Femur (tissue), 1 donor: ENCODE data around the gene PLXDC1.
"Not testable (repeated sequence)": the region's sequence is repeated elsewhere in the genome, so short reads cannot be mapped to it uniquely, and the experiment has no call there.

ENCODE experiments used
- DNase-seq: peaks from one replicate; pipeline ENCODE4 v3.0.0-alpha.2; 2017

Gene PLXDC1

DNA sequence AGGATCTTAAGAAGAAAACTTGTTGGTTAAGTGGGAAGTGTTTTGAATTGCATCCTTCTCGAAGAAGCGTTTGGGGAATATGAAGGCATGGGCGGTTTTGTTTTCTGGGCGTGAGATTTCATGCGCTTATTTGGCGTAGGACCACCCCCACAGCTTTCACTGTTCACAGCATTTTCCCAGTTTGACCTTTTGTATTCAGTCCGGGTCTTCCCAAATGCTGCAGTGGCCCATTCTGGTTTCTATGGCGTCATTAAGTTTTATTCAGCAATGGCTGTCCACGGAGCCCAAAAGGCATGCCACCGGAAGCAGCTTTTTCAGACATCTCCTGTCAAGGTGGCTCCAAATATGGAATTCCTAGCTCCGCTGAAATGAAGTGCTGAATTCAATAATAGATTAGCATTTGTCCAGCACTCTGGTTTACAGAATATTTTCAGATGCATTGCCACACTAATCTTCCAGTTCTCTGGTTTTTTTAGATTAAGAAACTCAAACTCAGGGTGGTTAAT is 93.7 kb downstream of the PLXDC1 start:
- DNase-seq: no peak

DNA sequence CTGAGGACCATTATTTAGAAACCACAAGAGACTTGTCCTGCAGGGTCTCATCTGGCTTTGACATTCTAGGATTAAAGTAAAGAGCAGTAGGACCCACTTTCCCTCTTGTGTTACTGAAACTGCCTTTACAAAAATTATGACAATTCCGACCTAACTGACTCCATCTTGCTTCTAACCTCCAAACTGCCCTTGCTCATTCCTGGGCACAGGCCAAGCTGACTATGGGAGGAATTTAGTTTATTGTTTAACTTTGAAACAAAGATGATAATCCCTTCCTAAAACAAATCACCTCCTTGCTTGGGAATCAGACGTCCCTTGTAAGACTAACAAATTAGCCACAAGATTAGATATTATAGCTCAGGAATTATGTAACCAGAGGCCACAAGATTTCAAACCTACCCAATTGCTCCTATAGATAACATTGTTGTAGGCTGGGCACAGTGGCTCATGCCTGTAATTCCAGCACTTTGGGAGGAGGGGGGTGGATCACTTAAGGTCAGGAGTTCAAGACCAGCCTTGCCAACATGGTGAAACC is 97.3 kb downstream of the PLXDC1 start:
- DNase-seq: no peak

DNA sequence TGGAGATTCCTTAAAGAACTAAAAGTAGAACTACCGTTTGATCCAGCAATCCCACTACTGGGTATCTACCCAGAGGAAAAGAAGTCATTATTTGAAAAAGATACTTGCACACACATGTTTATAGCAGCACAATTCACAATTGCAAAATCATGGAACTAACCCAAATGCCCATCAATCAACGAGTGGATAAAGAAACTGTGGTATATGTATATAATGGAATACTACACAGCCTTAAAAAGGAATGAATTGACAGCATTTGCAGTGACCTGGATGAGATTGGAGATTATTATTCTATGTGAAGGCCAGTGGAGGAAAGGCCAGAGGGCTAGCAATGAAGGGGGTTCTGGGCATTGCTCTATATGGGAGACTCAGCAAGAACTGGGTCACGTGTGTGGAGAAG is 99.0 kb downstream of the PLXDC1 start:
- DNase-seq: not testable (repeated sequence)

DNA sequence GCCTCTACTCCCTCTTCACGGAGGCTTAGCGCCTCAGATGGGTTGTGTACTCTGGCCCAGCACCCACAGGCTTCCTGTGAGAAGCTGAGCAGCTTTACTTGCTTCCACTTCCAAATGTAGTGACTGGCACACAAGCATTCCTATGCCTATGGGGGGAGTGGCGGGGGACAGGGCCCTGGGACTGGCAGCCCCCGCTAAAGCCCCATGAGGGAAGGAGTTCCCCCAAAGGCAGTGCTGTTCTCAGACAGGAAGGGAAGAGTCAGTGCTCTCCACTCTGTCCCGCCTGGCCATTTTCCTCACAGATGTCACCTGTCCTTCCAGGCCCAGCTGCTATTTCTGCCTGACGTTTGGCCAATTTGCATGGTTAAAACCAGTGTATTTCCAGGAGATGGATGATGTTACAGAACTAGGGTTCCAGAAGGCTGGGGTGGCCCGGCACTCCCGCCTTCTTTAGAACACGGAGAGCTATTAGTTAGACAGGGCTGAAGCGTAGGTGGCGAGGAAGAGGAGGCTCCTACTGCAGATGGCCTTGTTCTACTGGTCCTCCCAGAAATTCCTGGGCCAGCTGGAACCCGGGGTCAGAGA is 100.3 kb downstream of the PLXDC1 start:
- DNase-seq: peak; percentile 12

DNA sequence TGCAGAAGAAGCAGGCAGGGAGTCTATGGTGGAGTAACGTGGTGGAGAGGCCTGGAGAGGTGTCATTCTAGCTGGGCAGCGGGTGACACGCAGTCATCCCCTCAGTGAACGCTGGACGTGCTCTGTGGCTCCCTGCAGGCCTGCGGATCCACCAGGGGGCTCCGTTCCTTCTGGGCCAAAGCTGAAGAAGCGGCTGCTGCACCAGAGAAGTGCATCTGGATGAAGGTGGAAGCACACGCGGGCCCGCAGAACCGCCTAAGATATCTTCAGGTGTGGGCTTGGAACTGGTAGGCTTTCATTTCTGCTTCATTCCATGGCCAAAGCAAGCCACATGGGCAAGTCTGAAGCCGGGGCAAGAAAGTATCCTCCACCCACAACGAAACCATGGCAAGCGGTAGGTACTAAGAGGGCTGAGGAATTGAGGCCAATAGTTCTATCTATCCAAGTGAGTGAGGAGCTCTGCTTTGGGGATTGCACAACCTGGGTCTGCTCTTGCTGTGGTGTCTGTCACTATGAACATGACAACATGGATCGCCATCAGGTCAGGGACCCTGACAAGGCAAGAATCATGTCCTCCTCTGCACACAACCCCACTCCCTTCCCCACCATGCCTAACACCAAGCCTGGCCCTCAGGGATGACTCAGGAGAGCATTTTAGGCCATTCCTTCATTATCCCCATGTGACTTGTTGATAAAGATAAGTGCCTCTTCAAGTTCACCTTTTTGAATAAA is 105.3 kb downstream of the PLXDC1 start:
- no peak for DNase-seq

DNA sequence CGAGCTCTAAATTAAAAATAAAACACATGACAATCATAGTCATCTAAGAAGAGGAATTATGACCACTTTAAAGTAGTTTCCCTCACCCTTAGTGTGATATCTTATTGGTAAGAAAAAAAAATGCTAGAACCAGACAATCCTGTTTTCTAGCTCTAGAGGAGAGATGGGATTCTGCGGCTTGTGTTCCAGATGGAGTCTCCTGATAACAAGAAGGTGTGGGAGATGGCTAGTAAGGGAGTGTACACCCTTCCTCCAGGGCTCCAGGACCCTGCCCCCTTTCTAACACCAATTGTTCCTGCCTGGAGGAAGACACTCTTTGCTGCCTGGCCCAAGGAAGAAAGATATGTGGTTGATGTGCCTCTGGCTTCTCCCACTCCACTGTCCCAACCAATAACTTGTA is 115.4 kb downstream of the PLXDC1 start:
- no peak for DNase-seq

DNA sequence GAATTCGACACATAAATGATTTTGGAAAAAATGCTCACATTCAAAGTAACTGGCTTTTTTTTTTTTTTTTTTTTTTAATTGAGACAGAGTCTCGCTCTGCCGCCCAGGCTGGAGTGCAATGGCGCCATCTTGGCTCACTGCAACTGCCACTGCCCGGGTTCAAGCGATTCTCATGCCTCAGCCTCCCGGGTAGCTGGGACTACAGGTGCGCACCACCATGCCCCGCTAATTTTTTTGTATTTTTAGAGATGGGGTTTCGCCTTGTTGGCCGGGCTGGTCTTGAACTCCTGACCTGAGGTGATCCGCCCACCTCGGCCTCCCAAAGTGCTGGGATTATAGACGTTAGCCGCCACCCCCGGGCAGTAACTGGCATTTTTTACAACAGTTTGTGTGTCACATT is 115.9 kb downstream of the PLXDC1 start:
- not testable (repeated sequence) for DNase-seq

DNA sequence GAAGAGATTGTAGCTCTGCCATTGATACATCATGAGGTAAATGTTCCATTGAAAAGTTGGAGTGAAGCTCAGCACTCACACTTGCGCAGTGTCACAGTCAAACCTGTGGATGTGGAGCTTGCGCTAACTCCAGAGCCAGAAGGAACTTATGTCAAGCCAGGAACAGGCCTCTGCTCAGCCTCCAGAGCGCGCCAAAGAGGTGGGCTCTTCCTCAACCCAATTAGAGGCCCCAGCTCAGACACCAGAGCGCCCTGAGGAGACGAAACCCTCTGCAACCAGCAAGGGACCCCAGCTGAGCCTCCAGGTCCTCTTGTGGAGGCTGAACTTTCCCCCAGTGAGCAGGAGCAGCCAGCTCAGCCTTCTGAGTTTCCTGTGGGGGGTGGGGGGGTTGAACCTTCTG is 122.7 kb downstream of the PLXDC1 start:
- no peak for DNase-seq

DNA sequence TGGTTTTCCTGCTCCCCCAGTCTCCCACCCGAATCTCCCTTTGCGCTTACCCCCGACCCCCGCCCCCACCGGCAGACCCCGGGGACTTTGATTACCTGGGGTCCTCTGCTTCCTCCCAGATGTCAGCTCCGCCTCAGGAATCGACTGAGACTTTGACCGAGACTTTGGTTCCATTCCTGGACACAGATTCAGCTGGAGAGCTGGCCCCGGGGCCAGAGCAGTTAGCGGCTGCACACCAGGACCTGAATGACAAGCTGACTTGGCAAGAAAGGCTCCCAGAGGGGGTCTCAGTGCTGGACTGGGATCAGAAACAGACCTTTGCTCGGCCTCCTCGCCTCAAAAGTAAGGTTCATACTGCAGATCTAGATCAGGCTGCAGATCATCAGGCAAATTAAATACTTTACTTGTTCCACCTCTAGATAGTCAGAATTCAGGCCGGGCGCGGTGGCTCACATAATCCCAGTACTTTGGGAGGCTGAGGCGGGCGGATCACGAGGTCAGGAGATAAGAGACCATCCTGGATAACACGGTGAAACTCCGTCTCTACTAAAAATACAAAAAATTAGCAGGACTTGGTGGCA is 123.9 kb downstream of the PLXDC1 start:
- DNase-seq: peak; percentile 77

DNA sequence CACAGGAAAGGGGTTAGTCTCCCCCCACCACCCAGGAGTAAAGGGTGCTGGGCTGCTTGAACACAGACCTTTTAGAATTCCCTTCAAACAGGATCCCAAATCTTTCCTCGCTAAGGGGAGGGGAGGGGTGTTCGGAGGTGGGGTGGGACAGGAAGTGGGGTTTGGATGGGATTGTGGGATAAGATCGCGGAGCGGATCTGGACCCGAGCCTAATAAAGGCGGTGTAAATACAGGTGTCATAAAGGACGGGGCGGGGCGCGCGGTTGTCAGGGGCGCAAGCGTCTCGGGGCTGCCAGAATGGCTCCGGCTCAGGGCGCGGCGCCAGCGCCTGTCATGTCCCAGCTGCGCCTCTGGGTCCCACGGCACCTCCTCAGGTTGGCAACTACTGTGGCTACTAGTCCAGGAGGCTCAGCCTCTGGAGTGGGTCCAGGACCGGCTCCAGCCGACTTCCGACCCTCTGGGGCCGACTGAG is 124.4 kb downstream of the PLXDC1 start:
- peak; percentile 67 for DNase-seq

DNA sequence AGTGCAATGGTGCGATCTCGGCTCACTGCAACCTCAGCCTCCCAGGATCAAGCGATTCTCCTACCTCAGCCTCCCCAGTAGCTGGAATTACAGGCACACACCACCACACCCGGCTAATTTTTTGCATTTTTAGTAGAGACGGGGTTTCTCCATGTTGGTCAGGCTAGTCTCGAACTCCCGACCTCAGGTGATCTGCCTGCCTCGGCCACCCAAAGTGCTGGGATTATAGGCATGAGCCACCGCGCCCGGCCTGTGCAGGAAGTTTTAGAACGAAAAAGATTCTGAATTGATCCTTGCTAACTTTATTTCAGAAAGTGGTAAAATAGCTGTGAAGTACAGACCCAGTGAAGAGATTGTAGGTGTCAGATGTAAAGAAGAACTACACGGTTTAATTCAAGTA is 125.1 kb downstream of the PLXDC1 start:
- not testable (repeated sequence) for DNase-seq

DNA sequence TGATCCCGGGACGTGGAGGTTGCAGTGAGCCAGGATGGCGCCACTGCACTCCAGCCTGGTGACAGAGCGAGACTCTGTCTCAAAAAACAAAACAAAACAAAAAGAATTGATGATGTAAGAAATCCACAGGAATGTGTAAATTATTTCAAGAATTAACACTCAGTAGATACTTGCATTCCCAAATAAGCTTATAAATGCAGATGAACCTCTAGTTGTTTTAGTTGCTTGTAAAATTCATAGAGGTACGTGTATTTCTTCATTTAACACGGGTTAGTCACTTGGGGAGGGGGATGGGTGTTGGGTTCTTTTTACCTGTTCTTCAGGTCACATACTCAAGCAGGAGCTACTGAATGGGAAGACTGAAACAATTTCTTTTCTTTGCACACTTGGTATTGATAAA is 128.5 kb downstream of the PLXDC1 start:
- DNase-seq: no peak

DNA sequence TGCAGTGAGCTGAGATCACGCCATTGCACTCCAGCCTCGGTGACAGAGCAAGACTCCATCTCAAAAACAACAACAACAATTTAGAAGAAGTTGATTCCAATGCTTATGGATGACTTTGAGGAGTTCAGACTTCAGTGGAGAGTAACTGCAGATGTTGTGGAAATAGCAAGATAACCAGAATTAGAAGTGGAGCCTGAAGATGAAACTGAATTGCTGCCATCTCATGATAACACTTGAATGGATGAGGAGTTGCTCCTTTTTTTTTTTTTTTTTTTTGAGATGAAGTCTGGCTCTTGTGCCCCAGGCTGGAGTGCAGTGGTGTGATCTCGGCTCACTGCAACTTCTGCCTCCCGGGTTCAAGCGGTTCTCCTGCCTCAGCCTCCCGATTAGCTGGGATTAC is 131.4 kb downstream of the PLXDC1 start:
- DNase-seq: not testable (repeated sequence)

DNA sequence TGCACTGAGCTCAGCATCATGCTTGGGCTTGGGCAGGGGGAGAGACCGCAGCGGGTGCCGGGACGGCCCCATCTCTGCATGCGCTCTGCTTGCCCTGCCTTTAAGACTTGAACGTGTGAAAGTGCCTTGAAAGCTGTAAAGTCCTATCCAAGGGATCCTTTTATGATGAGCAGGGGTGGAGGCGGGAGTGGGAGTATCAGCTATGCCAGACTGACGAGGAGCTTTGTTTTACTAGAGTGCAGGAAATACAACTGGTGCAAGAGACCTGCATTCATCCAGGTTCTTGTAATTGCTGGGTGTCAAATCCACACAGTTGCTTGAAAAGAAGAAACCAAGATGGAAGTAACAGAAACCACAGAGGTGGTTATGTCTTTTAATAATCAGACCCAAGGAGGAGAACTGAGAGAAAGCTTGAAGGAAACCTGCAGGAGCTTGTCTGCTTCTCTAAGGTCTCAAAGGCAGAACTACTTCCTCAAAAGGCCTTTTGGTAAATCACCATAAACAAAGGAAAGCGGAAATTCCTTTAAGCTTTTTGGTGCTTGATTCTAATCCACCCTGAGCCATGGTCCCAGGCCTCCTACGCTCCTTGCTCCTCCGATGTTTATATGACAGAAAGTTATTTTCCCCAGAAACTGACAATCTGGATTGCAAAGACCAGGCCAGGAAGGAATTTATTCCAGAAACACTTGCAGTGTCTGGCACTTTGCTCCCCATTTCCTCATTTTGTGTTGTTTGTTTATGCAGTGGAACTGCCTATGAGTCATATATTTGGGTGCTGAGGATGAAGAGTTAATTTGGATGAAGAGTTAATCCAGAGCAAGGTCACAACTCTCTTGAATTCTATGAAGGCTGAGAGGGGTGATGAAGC is 132.9 kb downstream of the PLXDC1 start:
- no peak for DNase-seq

DNA sequence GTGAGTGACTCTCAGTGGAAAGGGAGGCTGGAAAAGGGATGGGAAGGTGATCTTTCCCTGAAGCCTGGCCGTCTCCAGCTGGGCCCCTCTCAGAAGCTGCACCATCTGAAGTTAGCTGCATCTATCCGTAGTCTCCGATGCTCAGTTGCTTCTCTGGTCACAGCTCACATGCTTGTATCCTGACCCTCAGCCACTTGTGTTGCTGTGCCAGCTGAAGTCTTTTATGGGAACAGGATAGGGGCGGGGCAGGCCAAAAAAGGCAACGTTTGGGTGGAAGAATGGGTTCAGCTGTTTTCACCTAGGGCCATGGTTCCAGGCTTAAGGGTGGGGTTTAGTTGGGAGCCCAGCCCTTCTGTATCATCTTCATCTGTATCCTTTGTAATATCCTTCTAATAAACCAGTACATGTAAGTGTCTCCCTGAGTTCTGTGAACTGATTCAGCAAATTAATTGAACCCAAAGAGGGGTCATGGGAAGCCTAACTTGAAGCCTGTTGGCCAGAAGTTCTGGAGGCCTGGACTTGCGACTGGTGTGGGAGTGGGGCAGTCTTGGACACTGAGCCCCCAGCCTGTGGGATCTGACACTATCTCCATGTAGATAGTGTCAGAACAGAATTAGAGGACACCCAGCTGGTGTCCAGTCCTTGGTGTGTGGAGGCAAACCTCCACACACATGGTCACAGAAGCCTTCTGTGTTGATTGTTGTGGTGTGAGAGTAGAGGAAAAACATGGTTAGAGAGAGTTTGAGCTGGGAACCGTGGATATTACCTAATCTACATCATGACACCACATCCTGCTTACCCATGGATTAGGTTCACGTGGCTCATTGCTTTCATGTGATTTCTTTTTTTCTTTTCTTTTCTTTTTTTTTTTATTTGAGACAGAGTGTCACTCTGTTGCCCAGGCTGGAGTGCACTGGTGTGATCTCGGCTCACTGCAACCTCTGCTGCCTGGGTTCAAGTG is 135.0 kb downstream of the PLXDC1 start:
- DNase-seq: no peak

DNA sequence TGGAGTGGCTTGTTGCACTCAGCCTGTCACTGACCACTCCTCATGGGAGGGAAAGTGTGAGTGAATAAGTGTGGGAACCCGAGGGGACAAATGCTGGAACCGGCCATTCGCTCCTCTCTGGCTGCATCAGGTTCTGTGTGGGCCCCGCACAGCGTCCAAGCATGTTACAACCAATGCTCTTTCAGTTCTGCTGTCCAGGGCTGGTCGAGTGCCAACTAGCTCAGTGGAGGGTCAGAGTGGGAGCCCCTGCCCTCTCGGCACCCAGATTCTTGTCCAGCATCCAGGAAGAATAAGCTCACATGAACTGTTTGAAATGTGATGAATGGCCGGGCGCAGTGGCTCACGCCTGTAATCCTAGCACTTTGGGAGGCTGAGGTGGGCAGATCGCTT is 135.9 kb downstream of the PLXDC1 start:
- DNase-seq: no peak

DNA sequence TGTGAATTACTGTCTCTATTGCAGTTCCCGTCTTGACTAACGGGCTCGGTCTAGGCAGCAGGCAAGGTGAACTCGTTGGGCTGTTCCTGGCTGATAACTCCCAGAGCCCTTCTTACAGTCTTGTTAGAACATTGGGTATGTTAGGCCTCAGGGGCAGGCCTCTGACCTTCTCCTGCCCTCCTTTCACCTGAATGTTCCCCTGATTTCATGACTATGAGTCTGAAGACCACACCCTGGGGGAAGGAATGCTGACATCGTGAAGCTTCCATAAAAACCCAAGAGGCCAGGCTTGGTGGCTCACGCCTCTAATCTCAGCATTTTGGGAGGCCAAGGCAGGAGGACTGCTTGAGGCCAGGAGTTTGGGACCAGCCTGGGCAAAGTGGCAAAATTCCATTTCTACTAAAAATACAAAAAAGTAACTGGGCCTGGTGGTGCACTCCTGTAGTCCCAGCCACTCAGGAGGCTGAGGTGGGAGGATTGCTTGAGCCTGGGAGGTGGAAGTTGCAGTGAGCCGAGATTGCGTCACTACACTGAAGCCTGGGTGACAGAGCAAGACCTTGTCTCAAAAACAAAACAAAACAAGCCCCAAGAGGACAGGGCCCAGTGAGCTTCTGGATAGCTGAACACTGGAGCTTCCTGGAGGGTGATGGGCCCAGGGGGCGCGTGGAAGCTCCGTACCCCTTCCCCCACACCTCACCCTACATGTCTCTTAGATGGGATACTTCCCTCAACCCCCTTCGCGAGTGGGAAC is 136.5 kb downstream of the PLXDC1 start:
- DNase-seq: no peak

DNA sequence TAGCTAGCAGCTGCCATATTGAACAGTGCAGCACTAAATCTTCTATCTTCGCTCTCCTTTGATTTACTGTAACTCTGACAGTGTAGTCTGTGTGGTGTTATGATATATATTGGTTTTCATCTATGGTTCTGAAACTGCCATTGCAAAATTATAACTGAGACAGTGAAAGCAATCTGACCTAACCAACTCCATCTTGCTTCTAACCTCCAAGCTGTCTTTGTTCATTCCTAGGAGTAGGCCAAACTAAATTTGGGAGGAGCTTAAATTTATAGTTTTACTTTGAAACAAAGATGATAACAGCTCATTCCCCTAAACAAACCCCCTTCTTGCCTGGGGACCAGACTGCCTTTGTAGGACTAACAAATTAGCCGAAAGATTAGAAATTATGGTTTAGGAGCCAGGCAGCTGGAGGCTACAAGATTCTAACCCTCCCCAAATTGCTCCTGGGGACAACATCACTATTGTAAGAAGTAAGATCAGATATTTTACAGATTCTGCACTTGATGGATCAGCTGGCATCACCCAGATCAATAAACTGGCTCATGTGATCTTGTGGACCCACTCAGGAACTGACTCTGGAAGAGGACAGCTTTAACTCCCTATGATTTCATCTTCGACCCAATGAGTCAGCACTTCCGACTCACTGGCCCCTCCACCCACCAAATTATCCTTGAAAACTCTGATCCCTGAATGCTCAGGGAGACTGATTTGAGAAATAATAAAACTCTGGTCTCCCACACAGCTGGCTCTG is 137.2 kb downstream of the PLXDC1 start:
- no peak for DNase-seq
